ENCODE results near the gene HMG20B. TPM values are rescaled to one million over a fixed set of nuclear protein-coding genes. Genes with fewer than 3 reads are reported as not detected.
A peak's percentile ranks its signal among the peaks of the same experiment; 100 is the strongest.

HMG20B gene
- total RNA-seq, 8 experiments from 2014 or later = 17.0 to 122 (median 35.3) TPM

GRCh38 chr19:3618144-3618810, 45.5 kb downstream of the HMG20B start:
- no peak overlapping the region for H3K4me3 ChIP-seq
- ATAC-seq (replicated peaks in 6 of 8) = peak; percentile 29 to 90 (median 44)
- in situ Hi-C loops (cut with MboI; ENCODE audit: low pct_unique_long_range_greater_than_20kb in 2 of 9, low sequenced_read_pairs in 9 of 9, unreplicated experiment in 9 of 9) = loop anchor here in 1 of 9 experiments (25.0 kb wide), 1 partner anchor 306 kb away; no protein-coding TSS in a partner anchor
- 61 to 85% methylated on average over 4 to 8 of the region's 31 CpGs; no CpG with 5 or more reads in 8 of the 10 experiments for WGBS, 10 experiments
- peaks cover 3 to 8% of the 10 kb centered on the region in 2 donors for H3K4me1 ChIP-seq (replicated peaks in 1 of 2)
- no peak overlapping the region for H3K27ac ChIP-seq

GRCh38 chr19:3618811-3619630, 46.3 kb downstream of the HMG20B start:
- H3K4me3 ChIP-seq = no peak overlapping the region
- WGBS, 10 experiments = 25 to 89% methylated on average over 2 to 3 of the region's 31 CpGs; no CpG with 5 or more reads in 8 of the 10 experiments
- peaks cover 3 to 8% of the 10 kb centered on the region in 2 donors for H3K4me1 ChIP-seq (replicated peaks in 1 of 2)
- in situ Hi-C loops (cut with MboI; ENCODE audit: low pct_unique_long_range_greater_than_20kb in 2 of 9, low sequenced_read_pairs in 9 of 9, unreplicated experiment in 9 of 9) = loop anchor here in 1 of 9 experiments (25.0 kb wide), 1 partner anchor 307 kb away; no protein-coding TSS in a partner anchor
- H3K27ac ChIP-seq = no peak overlapping the region
- peak in 1 of 8 experiments; percentile 13 for ATAC-seq (replicated peaks in 6 of 8)

GRCh38 chr19:3619631-3620012, 46.9 kb downstream of the HMG20B start:
- H3K4me1 ChIP-seq (replicated peaks in 1 of 2) = peaks cover 3 to 8% of the 10 kb centered on the region in 2 donors
- H3K4me3 ChIP-seq = no peak overlapping the region
- ATAC-seq (replicated peaks in 6 of 8) = no peak
- in situ Hi-C loops (cut with MboI; ENCODE audit: low pct_unique_long_range_greater_than_20kb in 2 of 9, low sequenced_read_pairs in 9 of 9, unreplicated experiment in 9 of 9) = loop anchor here in 1 of 9 experiments (25.0 kb wide), 1 partner anchor 307 kb away; no protein-coding TSS in a partner anchor
- 88% methylated on average over 5 of the region's 17 CpGs; no CpG with 5 or more reads in 9 of the 10 experiments for WGBS, 10 experiments
- no peak overlapping the region for H3K27ac ChIP-seq

GRCh38 chr19:3620145-3620816, 47.5 kb downstream of the HMG20B start:
- H3K27ac ChIP-seq = no peak overlapping the region
- no peak overlapping the region for H3K4me3 ChIP-seq
- WGBS, 10 experiments = 100% methylated on average over 1 to 2 of the region's 19 CpGs; no CpG with 5 or more reads in 7 of the 10 experiments
- peak in 1 of 8 experiments; percentile 9 for ATAC-seq (replicated peaks in 6 of 8)
- H3K4me1 ChIP-seq (replicated peaks in 1 of 2) = peaks cover 8 to 9% of the 10 kb centered on the region in 2 donors
- in situ Hi-C loops (cut with MboI; ENCODE audit: low pct_unique_long_range_greater_than_20kb in 2 of 9, low sequenced_read_pairs in 9 of 9, unreplicated experiment in 9 of 9) = loop anchor here in 1 of 9 experiments (25.0 kb wide), 1 partner anchor 308 kb away; no protein-coding TSS in a partner anchor

- WGBS, 10 experiments = 80 to 100% methylated on average over 1 to 10 of the region's 24 CpGs; no CpG with 5 or more reads in 8 of the 10 experiments
- H3K27ac ChIP-seq = no peak overlapping the region
- H3K4me1 ChIP-seq (replicated peaks in 1 of 2) = peaks cover 12 to 15% of the 10 kb centered on the region in 2 donors
- ATAC-seq (replicated peaks in 6 of 8) = no peak
- no peak overlapping the region for H3K4me3 ChIP-seq
- in situ Hi-C loops (cut with MboI; ENCODE audit: low pct_unique_long_range_greater_than_20kb in 2 of 9, low sequenced_read_pairs in 9 of 9, unreplicated experiment in 9 of 9) = loop anchor here in 1 of 9 experiments (25.0 kb wide), 1 partner anchor 309 kb away; no protein-coding TSS in a partner anchor
Observed at GRCh38 chr19:3620817-3621547, 48.2 kb downstream of the HMG20B start.

GRCh38 chr19:3621689-3622088, 48.9 kb downstream of the HMG20B start:
- H3K4me3 ChIP-seq = no peak overlapping the region
- no peak overlapping the region for H3K27ac ChIP-seq
- ATAC-seq (replicated peaks in 6 of 8) = no peak
- H3K4me1 ChIP-seq (replicated peaks in 1 of 2) = peaks cover 12 to 15% of the 10 kb centered on the region in 2 donors
- in situ Hi-C loops (cut with MboI; ENCODE audit: low pct_unique_long_range_greater_than_20kb in 2 of 9, low sequenced_read_pairs in 9 of 9, unreplicated experiment in 9 of 9) = loop anchor here in 1 of 9 experiments (25.0 kb wide), 1 partner anchor 309 kb away; no protein-coding TSS in a partner anchor
- WGBS, 10 experiments = 89% methylated on average over 5 of the region's 15 CpGs; no CpG with 5 or more reads in 9 of the 10 experiments

- no peak for ATAC-seq (replicated peaks in 6 of 8)
- Histone ChIP-seq H3K4me3 (no peak overlapping the region), H3K4me1 (replicated peaks in 1 of 2) (peaks cover 12 to 14% of the 10 kb centered on the region in 2 donors), H3K27ac (no peak overlapping the region)
- in situ Hi-C loops (cut with MboI; ENCODE audit: low pct_unique_long_range_greater_than_20kb in 2 of 9, low sequenced_read_pairs in 9 of 9, unreplicated experiment in 9 of 9) = loop anchor here in 1 of 9 experiments (25.0 kb wide), 1 partner anchor 310 kb away; no protein-coding TSS in a partner anchor
- 67 to 100% (median 97%) methylated on average over 1 to 6 of the region's 12 CpGs; no CpG with 5 or more reads in 3 of the 10 experiments for WGBS, 10 experiments
Observed at GRCh38 chr19:3622224-3622623, 49.5 kb downstream of the HMG20B start.

- 88 to 100% (median 96%) methylated on average over 1 to 21 of the region's 34 CpGs; no CpG with 5 or more reads in 6 of the 10 experiments for WGBS, 10 experiments
- Histone ChIP-seq H3K4me1 (replicated peaks in 1 of 2) (peaks cover 7 to 9% of the 10 kb centered on the region in 2 donors), H3K4me3 (no peak overlapping the region), H3K27ac (no peak overlapping the region)
- in situ Hi-C loops (cut with MboI; ENCODE audit: low pct_unique_long_range_greater_than_20kb in 2 of 9, low sequenced_read_pairs in 9 of 9, unreplicated experiment in 9 of 9) = loop anchor here in 1 of 9 experiments (25.0 kb wide), 1 partner anchor 311 kb away; no protein-coding TSS in a partner anchor
- no peak for ATAC-seq (replicated peaks in 6 of 8)
Observed at GRCh38 chr19:3623716-3624115, 51.0 kb downstream of the HMG20B start.

- peak in 3 of 8 experiments; percentile 8 to 29 (median 18) for ATAC-seq (replicated peaks in 6 of 8)
- WGBS, 10 experiments = 0 to 13% (median 0%) methylated on average over 1 to 7 of the region's 21 CpGs; no CpG with 5 or more reads in 1 of the 10 experiments
- peak overlapping the region; percentile 98 to 100 for H3K27ac ChIP-seq
- peaks cover 7 to 9% of the 10 kb centered on the region in 2 donors for H3K4me1 ChIP-seq (replicated peaks in 1 of 2)
- peak overlapping the region; percentile 75 to 97 (median 93) for H3K4me3 ChIP-seq
- in situ Hi-C loops (cut with MboI; ENCODE audit: low pct_unique_long_range_greater_than_20kb in 2 of 9, low sequenced_read_pairs in 9 of 9, unreplicated experiment in 9 of 9) = no loop called here
Observed at GRCh38 chr19:3625996-3626472, 53.3 kb downstream of the HMG20B start.

- WGBS, 10 experiments = 0 to 4% (median 0%) methylated on average over 1 to 10 of the region's 80 CpGs; no CpG with 5 or more reads in 4 of the 10 experiments
- Histone ChIP-seq H3K4me1 (replicated peaks in 1 of 2) (peaks cover 7 to 9% of the 10 kb centered on the region in 2 donors), H3K27ac (peak within 1 kb of the TSS; percentile 98 to 100), H3K4me3 (peak within 1 kb of the TSS; percentile 75 to 97 (median 93))
- ATAC-seq (replicated peaks in 6 of 8) = peak; percentile 87 to 95 (median 91)
- in situ Hi-C loops (cut with MboI; ENCODE audit: low pct_unique_long_range_greater_than_20kb in 2 of 9, low sequenced_read_pairs in 9 of 9, unreplicated experiment in 9 of 9) = no loop called here
Observed at GRCh38 chr19:3626473-3627350, 54.0 kb downstream of the HMG20B start, which contains the start of gene CACTIN. CACTIN (minus strand) TSS chr19:3626790; CDS start chr19:3626762, 28 bp downstream.

- in situ Hi-C loops (cut with MboI; ENCODE audit: low pct_unique_long_range_greater_than_20kb in 2 of 9, low sequenced_read_pairs in 9 of 9, unreplicated experiment in 9 of 9) = no loop called here
- Histone ChIP-seq H3K27ac (no peak overlapping the region), H3K4me1 (replicated peaks in 1 of 2) (peaks cover 7 to 9% of the 10 kb centered on the region in 2 donors), H3K4me3 (peak overlapping the region; percentile 75 to 97 (median 93))
- WGBS, 10 experiments = 0 to 100% (median 0%) methylated on average over 1 of the region's 7 CpGs; no CpG with 5 or more reads in 7 of the 10 experiments
- ATAC-seq (replicated peaks in 6 of 8) = no peak
Observed at GRCh38 chr19:3627351-3627723, 54.6 kb downstream of the HMG20B start.
